PC-3 (cell line): ENCODE measurements around the gene COL7A1. TPM values are rescaled to one million over a fixed set of nuclear protein-coding genes. Genes with fewer than 3 reads are reported as not detected.

Experiments used
- ATAC-seq: fragments of 200-7000 bp; cut with Tn5 transposase; 2 replicates; pipeline ENCODE4 v1.9.1; 2020; ENCODE audit warnings: mild to moderate bottlenecking, moderate library complexity
- BruUV-seq: library from RNA; stranded (reverse); fragments of 400-500 nt; replicated peaks from 2 replicates; lab custom pipeline; 2021; lab: Mats Ljungman, UMichigan
- CTCF ChIA-PET: fragments of 300-600 bp; sonication (Branson Sonifier 250); formaldehyde crosslinking; loops from one replicate; lab custom pipeline; 2022; ENCODE audit warnings: antibody characterized with exemption; lab: Charles Lee
- POLR2A ChIA-PET: fragments of 300-600 bp; sonication (Branson Sonifier 250); formaldehyde crosslinking; loops from one replicate; lab custom pipeline; 2022; ENCODE audit warnings: antibody characterized with exemption; ENCODE audit not compliant: unreplicated experiment; lab: Charles Lee
- DNase-seq: peaks from one replicate; pipeline ENCODE4 v3.0.0-alpha.2; 2015
- H2AFZ ChIP-seq: fragments of 300-600 bp; sonication (generic); 2 replicates; pipeline ENCODE4 v1.6.0; 2016; ENCODE audit warnings: antibody characterized with exemption, low read length
- H3F3A ChIP-seq: fragments of 300-600 bp; sonication (generic); one replicate; pipeline ENCODE4 v1.6.0; 2017; ENCODE audit warnings: antibody characterized with exemption, low read length, control low read depth, mild to moderate bottlenecking; ENCODE audit not compliant: unreplicated experiment
- H3K27ac ChIP-seq: fragments of 300-600 bp; sonication (generic); 2 replicates; pipeline ENCODE4 v1.5.1; 2016; ENCODE audit warnings: mild to moderate bottlenecking, low read length
- H3K27me3 ChIP-seq: fragments of 300-600 bp; sonication (generic); 2 replicates; pipeline ENCODE4 v1.6.1; 2016; ENCODE audit warnings: low read length, mixed read lengths
- H3K36me3 ChIP-seq: fragments of 300-600 bp; sonication (generic); 2 replicates; pipeline ENCODE4 v1.6.1; 2016; ENCODE audit warnings: low read depth, mixed run types, low read length, mixed read lengths
- H3K4me1 ChIP-seq: fragments of 300-600 bp; sonication (generic); 2 replicates; pipeline ENCODE4 v1.5.1; 2016; ENCODE audit warnings: low read length; ENCODE audit not compliant: insufficient read depth
- H3K4me2 ChIP-seq: fragments of 300-600 bp; sonication (generic); 2 replicates; pipeline ENCODE4 v1.6.0; 2016; ENCODE audit warnings: low read length
- H3K4me3 ChIP-seq: fragments of 300-600 bp; sonication (generic); 2 replicates; pipeline ENCODE4 v1.5.1; 2016; ENCODE audit warnings: mild to moderate bottlenecking, low read length, mixed read lengths
- H3K79me2 ChIP-seq: fragments of 300-600 bp; sonication (generic); 2 replicates; pipeline ENCODE4 v1.6.1; 2017; ENCODE audit warnings: low read length, mixed read lengths
- H3K9ac ChIP-seq: fragments of 300-600 bp; sonication (generic); 2 replicates; pipeline ENCODE4 v1.6.0; 2016; ENCODE audit warnings: mild to moderate bottlenecking, low read length
- H3K9me2 ChIP-seq: fragments of 300-600 bp; sonication (generic); replicated peaks from 2 replicates; pipeline ENCODE4 v1.6.1; 2016; ENCODE audit warnings: mixed run types, low read length, mixed read lengths
- H3K9me3 ChIP-seq: fragments of 300-600 bp; sonication (generic); 2 replicates; pipeline ENCODE4 v1.6.1; 2016; ENCODE audit warnings: low read length, mixed read lengths
- H4K20me1 ChIP-seq: fragments of 300-600 bp; sonication (generic); 2 replicates; pipeline ENCODE4 v1.6.1; 2016; ENCODE audit warnings: low read length, mixed read lengths
- EZH2 ChIP-seq: fragments of 300-600 bp; sonication (generic); IDR thresholded peaks from one replicate; pipeline ENCODE4 v1.6.1; 2017; ENCODE audit warnings: antibody characterized with exemption, mild to moderate bottlenecking, low read length; ENCODE audit not compliant: unreplicated experiment
- EZH2phosphoT487 ChIP-seq: fragments of 300-600 bp; sonication (generic); IDR thresholded peaks from 2 replicates; pipeline ENCODE4 v1.6.1; 2018; ENCODE audit warnings: mild to moderate bottlenecking, antibody characterized with exemption, low read length, borderline replicate concordance
- intact Hi-C: fragments of 100-400 bp; cut with micrococcal nuclease; formaldehyde crosslinking; loops from 2 replicates; pipeline ENCODE4 v1.9.0; 2023
- total RNA-seq: library from RNA; depleted of rRNA; stranded (reverse); fragments of >200 nt; gene quantifications from 2 replicates; pipeline ENCODE4 v1.2.3, GENCODE V29; 2014
- TF ChIP-seq, protein P1 (sequence below): fragments of 300-600 bp; sonication (generic); conservative IDR thresholded peaks from 2 replicates; pipeline ENCODE4 v1.5.1; 2017; ENCODE audit warnings: antibody characterized with exemption, low read depth, mild to moderate bottlenecking, low read length

COL7A1 gene
- total RNA-seq, 1 experiment from 2014 or later = 7.9 TPM

GRCh38 chr3:48575366-48575765 lies 19.8 kb downstream of the COL7A1 start:
- H2AFZ ChIP-seq = no peak overlapping the region
- DNase-seq (no peak), ATAC-seq (no peak)
- no peak overlapping the region for H3K27ac ChIP-seq
- H3K9me3 ChIP-seq = no peaks in the 10 kb centered on the region
- no peaks in the 10 kb centered on the region for H3K4me1 ChIP-seq
- H3K9me2 ChIP-seq = no peaks in the 10 kb centered on the region
- H3K27me3 ChIP-seq = no peaks in the 10 kb centered on the region
- ChIA-PET POLR2A (no interaction called here), CTCF (no interaction called here)
- intact Hi-C loops = no loop called here
- no TSS peak for BruUV-seq
- no peak overlapping the region for H3K4me2 ChIP-seq
- no peak overlapping the region for H3K9ac ChIP-seq
- no peaks in the 10 kb centered on the region for H3F3A ChIP-seq
- H3K4me3 ChIP-seq = no peak overlapping the region
- TF ChIP-seq, protein P1, sequence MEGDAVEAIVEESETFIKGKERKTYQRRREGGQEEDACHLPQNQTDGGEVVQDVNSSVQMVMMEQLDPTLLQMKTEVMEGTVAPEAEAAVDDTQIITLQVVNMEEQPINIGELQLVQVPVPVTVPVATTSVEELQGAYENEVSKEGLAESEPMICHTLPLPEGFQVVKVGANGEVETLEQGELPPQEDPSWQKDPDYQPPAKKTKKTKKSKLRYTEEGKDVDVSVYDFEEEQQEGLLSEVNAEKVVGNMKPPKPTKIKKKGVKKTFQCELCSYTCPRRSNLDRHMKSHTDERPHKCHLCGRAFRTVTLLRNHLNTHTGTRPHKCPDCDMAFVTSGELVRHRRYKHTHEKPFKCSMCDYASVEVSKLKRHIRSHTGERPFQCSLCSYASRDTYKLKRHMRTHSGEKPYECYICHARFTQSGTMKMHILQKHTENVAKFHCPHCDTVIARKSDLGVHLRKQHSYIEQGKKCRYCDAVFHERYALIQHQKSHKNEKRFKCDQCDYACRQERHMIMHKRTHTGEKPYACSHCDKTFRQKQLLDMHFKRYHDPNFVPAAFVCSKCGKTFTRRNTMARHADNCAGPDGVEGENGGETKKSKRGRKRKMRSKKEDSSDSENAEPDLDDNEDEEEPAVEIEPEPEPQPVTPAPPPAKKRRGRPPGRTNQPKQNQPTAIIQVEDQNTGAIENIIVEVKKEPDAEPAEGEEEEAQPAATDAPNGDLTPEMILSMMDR = no peak
- no peak for TF ChIP-seq EZH2phosphoT487
- no peaks in the 10 kb centered on the region for H3K79me2 ChIP-seq
- no peaks in the 10 kb centered on the region for H4K20me1 ChIP-seq
- no peaks in the 10 kb centered on the region for H3K36me3 ChIP-seq

GRCh38 chr3:48573973-48574585 lies 21.1 kb downstream of the COL7A1 start:
- no peaks in the 10 kb centered on the region for H3F3A ChIP-seq
- H2AFZ ChIP-seq = no peak overlapping the region
- no peak overlapping the region for H3K4me2 ChIP-seq
- TF ChIP-seq, protein P1 = no peak
- TF ChIP-seq EZH2 = no peak
- TF ChIP-seq EZH2phosphoT487 = no peak
- DNase-seq = no peak
- no peaks in the 10 kb centered on the region for H3K36me3 ChIP-seq
- H3K4me3 ChIP-seq = no peak overlapping the region
- H3K27me3 ChIP-seq = no peaks in the 10 kb centered on the region
- no peaks in the 10 kb centered on the region for H3K79me2 ChIP-seq
- POLR2A ChIA-PET = no interaction called here
- ATAC-seq = no peak
- H3K9me2 ChIP-seq = no peaks in the 10 kb centered on the region
- CTCF ChIA-PET = no interaction called here
- no TSS peak for BruUV-seq
- no peak overlapping the region for H3K27ac ChIP-seq
- no peak overlapping the region for H3K9ac ChIP-seq
- intact Hi-C loops = no loop called here
- H4K20me1 ChIP-seq = no peaks in the 10 kb centered on the region
- H3K9me3 ChIP-seq = no peaks in the 10 kb centered on the region
- no peaks in the 10 kb centered on the region for H3K4me1 ChIP-seq

DNA sequence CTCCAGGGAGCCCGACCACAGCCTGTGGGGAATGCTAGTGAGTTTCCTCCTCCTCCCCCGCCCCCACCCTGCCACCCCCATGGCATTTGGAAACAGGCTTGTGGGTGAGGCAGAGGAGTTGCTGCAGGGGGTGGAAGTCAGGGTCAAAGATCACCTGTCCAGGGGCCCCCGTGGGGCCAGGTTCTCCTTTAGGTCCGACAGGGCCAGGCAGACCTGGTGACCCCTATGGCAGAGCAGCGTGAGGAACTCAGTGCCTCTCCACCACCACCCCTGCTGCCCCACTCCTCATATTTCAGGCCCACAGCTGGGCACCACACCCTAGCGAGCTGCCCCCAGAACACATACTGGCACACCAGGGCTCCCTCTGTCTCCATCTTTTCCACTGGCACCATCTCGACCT lies 22.6 kb downstream of the COL7A1 start:
- H3F3A ChIP-seq = no peaks in the 10 kb centered on the region
- H3K9me2 ChIP-seq = no peaks in the 10 kb centered on the region
- H3K36me3 ChIP-seq = no peaks in the 10 kb centered on the region
- TF ChIP-seq, protein P1 = no peak
- TF ChIP-seq EZH2 (no peak), EZH2phosphoT487 (no peak)
- no peaks in the 10 kb centered on the region for H3K27me3 ChIP-seq
- no peak overlapping the region for H3K4me2 ChIP-seq
- no peaks in the 10 kb centered on the region for H3K9me3 ChIP-seq
- no peak overlapping the region for H3K9ac ChIP-seq
- no peaks in the 10 kb centered on the region for H4K20me1 ChIP-seq
- DNase-seq (no peak), ATAC-seq (no peak)
- no TSS peak for BruUV-seq
- intact Hi-C loops = no loop called here
- ChIA-PET POLR2A (no interaction called here), CTCF (no interaction called here)
- no peaks in the 10 kb centered on the region for H3K79me2 ChIP-seq
- no peak overlapping the region for H2AFZ ChIP-seq
- no peak overlapping the region for H3K27ac ChIP-seq
- no peaks in the 10 kb centered on the region for H3K4me1 ChIP-seq
- H3K4me3 ChIP-seq = no peak overlapping the region
